Measurements from ENCODE around the gene IL20RB.

The IL20RB gene

GRCh38 chr3:136929977-136930670 is 27.7 kb upstream of the IL20RB start:
- H3K9me3 ChIP-seq (ENCODE audit: severe bottlenecking) = no peaks in the 10 kb centered on the region
- no peak overlapping the region for H3K4me3 ChIP-seq (ENCODE audit: low read depth, low read length)
- DNase-seq = no peak
- TF ChIP-seq CTCF (IDR thresholded peaks at IDR 0.05; ENCODE audit: low read depth, low read length) = no peak
- no peaks in the 10 kb centered on the region for H3K27me3 ChIP-seq (ENCODE audit: insufficient read depth, low read depth, severe bottlenecking)
- peaks cover 13% of the 10 kb centered on the region for H3K36me3 ChIP-seq
- no peak overlapping the region for H3K27ac ChIP-seq

- Histone ChIP-seq H3K36me3 (peaks cover 19% of the 10 kb centered on the region), H3K4me3 (ENCODE audit: low read depth, low read length) (no peak overlapping the region), H3K27ac (no peak overlapping the region), H3K9me3 (ENCODE audit: severe bottlenecking) (no peaks in the 10 kb centered on the region), H3K27me3 (ENCODE audit: insufficient read depth, low read depth, severe bottlenecking) (no peaks in the 10 kb centered on the region)
- no peak for TF ChIP-seq CTCF (IDR thresholded peaks at IDR 0.05; ENCODE audit: low read depth, low read length)
- DNase-seq = no peak
Measured at GRCh38 chr3:136931606-136932005, 26.2 kb upstream of the IL20RB start.

GRCh38 chr3:136932523-136932922 is 25.3 kb upstream of the IL20RB start:
- no peak for DNase-seq
- Histone ChIP-seq H3K36me3 (peaks cover 22% of the 10 kb centered on the region), H3K9me3 (ENCODE audit: severe bottlenecking) (no peaks in the 10 kb centered on the region), H3K4me3 (ENCODE audit: low read depth, low read length) (no peak overlapping the region), H3K27ac (no peak overlapping the region), H3K27me3 (ENCODE audit: insufficient read depth, low read depth, severe bottlenecking) (no peaks in the 10 kb centered on the region)
- TF ChIP-seq CTCF (IDR thresholded peaks at IDR 0.05; ENCODE audit: low read depth, low read length) = no peak

- peaks cover 20% of the 10 kb centered on the region for H3K36me3 ChIP-seq
- no peak overlapping the region for H3K27ac ChIP-seq
Measured at GRCh38 chr3:136932978-136933772, 24.6 kb upstream of the IL20RB start.

GRCh38 chr3:136937175-136937574 is 20.6 kb upstream of the IL20RB start:
- DNase-seq = no peak

More at GRCh38 chr3:136932978-136933772, 24.6 kb upstream of the IL20RB start:
- H3K27me3 ChIP-seq (ENCODE audit: insufficient read depth, low read depth, severe bottlenecking) = no peaks in the 10 kb centered on the region
- no peak for TF ChIP-seq CTCF (IDR thresholded peaks at IDR 0.05; ENCODE audit: low read depth, low read length)
- no peak overlapping the region for H3K4me3 ChIP-seq (ENCODE audit: low read depth, low read length)
- DNase-seq = no peak
- no peaks in the 10 kb centered on the region for H3K9me3 ChIP-seq (ENCODE audit: severe bottlenecking)

More at GRCh38 chr3:136937175-136937574, 20.6 kb upstream of the IL20RB start:
- H3K27ac ChIP-seq = no peak overlapping the region
- TF ChIP-seq CTCF (IDR thresholded peaks at IDR 0.05; ENCODE audit: low read depth, low read length) = no peak
- H3K27me3 ChIP-seq (ENCODE audit: insufficient read depth, low read depth, severe bottlenecking) = no peaks in the 10 kb centered on the region
- H3K36me3 ChIP-seq = peaks cover 8% of the 10 kb centered on the region
- H3K9me3 ChIP-seq (ENCODE audit: severe bottlenecking) = no peaks in the 10 kb centered on the region
- H3K4me3 ChIP-seq (ENCODE audit: low read depth, low read length) = no peak overlapping the region

Data from WERI-Rb-1 (cell line).